Heart right ventricle (tissue), 16 donors: Measurements from ENCODE around the gene MVD. TPM values are rescaled to one million over a fixed set of nuclear protein-coding genes. Genes with fewer than 3 reads are reported as not detected.

Experiments
- ATAC-seq, 8 donors: fragments of 200-7000 bp; cut with Tn5 transposase; one replicate each; pipeline ENCODE4 v1.9.1; 2020; ENCODE audit warnings: mild to moderate bottlenecking in 8 of 8, moderate library complexity in 8 of 8, moderate number of reproducible peaks in 1 of 8
- DNase-seq, 2 donors: peaks; one replicate each; pipeline ENCODE4 v3.0.0-alpha.2; 2020
- H3K27ac ChIP-seq, 10 donors: fragments of 200-600 bp; sonication (generic) in 2 of 10; one replicate each; pipeline versions ENCODE4 v1.5.0 to v1.8.0; 2020 to 2022; ENCODE audit warnings: mild to moderate bottlenecking in 3 of 10
- H3K27me3 ChIP-seq, 7 donors: fragments of 200-600 bp; one replicate each; pipeline ENCODE4 v1.8.0; 2021 to 2022; ENCODE audit warnings: mild to moderate bottlenecking in 2 of 7
- H3K36me3 ChIP-seq, 9 donors: fragments of 200-600 bp; sonication (generic) in 1 of 9; one replicate each; pipeline versions ENCODE4 v1.5.0 to v1.8.0; 2020 to 2022; ENCODE audit warnings: mild to moderate bottlenecking in 2 of 9
- H3K4me1 ChIP-seq, 9 donors: fragments of 200-600 bp; sonication (generic) in 1 of 9; one replicate each; pipeline versions ENCODE4 v1.5.0 to v1.8.0; 2020 to 2022; ENCODE audit warnings: mild to moderate bottlenecking in 4 of 9
- H3K4me3 ChIP-seq, 10 donors: fragments of 200-600 bp; sonication (generic) in 2 of 10; one replicate each; pipeline versions ENCODE4 v1.5.0 to v1.8.0; 2020 to 2022; ENCODE audit warnings: mild to moderate bottlenecking in 7 of 10, moderate library complexity in 2 of 10
- H3K9me3 ChIP-seq, 11 donors: fragments of 200-600 bp in 10 of 11; sonication (generic) in 2 of 11; one replicate each; pipeline versions ENCODE4 v1.5.0 to v1.8.0; 2013 to 2022; ENCODE audit warnings: mild to moderate bottlenecking in 2 of 11, control low read depth in 1 of 11, moderate library complexity in 1 of 11
- CTCF ChIP-seq, 9 donors: fragments of 200-600 bp; sonication (generic) in 2 of 9; IDR thresholded peaks; one replicate each; pipeline versions ENCODE4 v1.5.0 to v1.8.0; 2021 to 2022; ENCODE audit warnings: antibody characterized with exemption in 9 of 9, mild to moderate bottlenecking in 5 of 9, moderate library complexity in 1 of 9
- WGBS, 2 donors: extraction: QIAGEN DNeasy Blood & Tissue Kit; methylation state at CpG; one replicate each; pipeline ENCODE4 v1.1.7; 2013; ENCODE audit warnings: inconsistent platforms in 1 of 2; 5-methylcytosine and 5-hydroxymethylcytosine counted together
- intact Hi-C, 10 donors: fragments of 100-400 bp; cut with DNase I; formaldehyde crosslinking; loops; one replicate each; pipeline versions ENCODE4 v1.11.1 to v1.14.2; 2022
- polyA plus RNA-seq, 2 donors: library from polyadenylated mRNA; stranded (reverse); fragments of 200-250 nt; gene quantifications; one replicate each; pipeline ENCODE4 v1.2.3, GENCODE V29; 2013
- total RNA-seq, 10 donors: library from RNA; stranded (reverse); fragmentation: NEBNext Ultra II Directional in 3 of 10; extraction: Animal tissue kit (Norgen Biotek cat#: 25700) in 3 of 10; gene quantifications; one replicate each; pipeline versions ENCODE4 v1.2.1 to v1.2.4, GENCODE V29; 2021 to 2023
- donor health status: Arrhythmogenic right ventricular cardiomyopathy.
- donor health status: ischemic (EF 13 %, LVEDD 7.1; RV severe dilation, severe dysfunction).
- donor health status: healthy with polysubstance abuse.
- donor health status: DM: no; HTN: yes; CAD: no.
- donor health status: DM: no; HTN: no; CAD: no.
- donor health status: ischemic (EF 25% LVEDD 6.9; RV normal size, moderate dysfunction).
- donor health status: ischemic (EF 25% LVEDD 5.7; RV mildly dilated, moderate dysfunction).
- donor health status: healthy.
- donor health status: DM: yes; HTN: yes; CAD: no.
- donor health status: Ischemic cardiomyopathy.
- donor health status: ischemic (EF 35%, LVEDD 5.7; RV mildly dilated, moderate dysfunction).
- donor health status: nonischemic (EF 11% LVEDD 7.7; RV severe dilation, severe dysfunction).
- donor health status: DM: yes; HTN: yes; CAD: no.
- donor health status: PGD.
- donor health status: ischemic (EF 29% LVEDD 5.4; RV normal size, mild dysfunction).
- donor health status: nonischemic (EF 23%, LVEDD 6.1; RV moderate dilation, normal function).

MVD gene
- total and polyA plus RNA-seq, 12 donors = 15.5 to 36.3 (median 22.2) TPM

- no peak for TF ChIP-seq CTCF (IDR thresholded peaks at IDR 0.05)
- Histone ChIP-seq H3K27me3 (peaks cover 0 to 79% (median 47%) of the 10 kb centered on the region in 7 donors), H3K9me3 (no peaks in the 10 kb centered on the region), H3K4me3 (peak within 1 kb of the TSS; percentile 40 to 86 (median 60)), H3K36me3 (no peaks in the 10 kb centered on the region), H3K27ac (peak within 1 kb of the TSS in 4 of 10 donors; percentile 13 to 89 (median 42)), H3K4me1 (peaks cover 6 to 51% (median 21%) of the 10 kb centered on the region in 9 donors)
- 6 to 10% methylated on average over 45 to 65 of the region's 65 CpGs for WGBS, 2 donors
- peak; percentile 81 to 91 (median 90) for ATAC-seq
- peak; percentile 75 to 84 for DNase-seq
- intact Hi-C loops = no loop called here
Measured at GRCh38 chr16:88686439-88687253, 23.8 kb upstream of the MVD start, which contains the start of gene SNAI3. Gene SNAI3 (minus strand): TSS chr16:88686507. CDS start chr16:88686406, 101 bp downstream.

GRCh38 chr16:88686062-88686438 is 23.2 kb upstream of the MVD start:
- Histone ChIP-seq H3K4me1 (peaks cover 6 to 51% (median 21%) of the 10 kb centered on the region in 9 donors), H3K27ac (peak overlapping the region in 4 of 10 donors; percentile 13 to 89 (median 42)), H3K36me3 (no peaks in the 10 kb centered on the region), H3K9me3 (no peaks in the 10 kb centered on the region), H3K27me3 (peaks cover 0 to 79% (median 49%) of the 10 kb centered on the region in 7 donors), H3K4me3 (peak overlapping the region; percentile 40 to 86 (median 60))
- peak; percentile 23 to 55 (median 32) for ATAC-seq
- no peak for TF ChIP-seq CTCF (IDR thresholded peaks at IDR 0.05)
- intact Hi-C loops = no loop called here
- peak in 1 of 2 donors; percentile 37 for DNase-seq
- WGBS, 2 donors = 0% methylated on average over 21 to 25 of the region's 25 CpGs

- H3K9me3 ChIP-seq = no peaks in the 10 kb centered on the region
- peak in 8 of 9 donors; percentile 13 to 67 (median 52) for TF ChIP-seq CTCF (IDR thresholded peaks at IDR 0.05)
- peaks cover 0 to 79% (median 43%) of the 10 kb centered on the region in 7 donors for H3K27me3 ChIP-seq
- intact Hi-C loops = no loop called here
- peak overlapping the region in 3 of 10 donors; percentile 13 to 89 (median 35) for H3K27ac ChIP-seq
- peaks cover 6 to 57% (median 21%) of the 10 kb centered on the region in 9 donors for H3K4me1 ChIP-seq
- ATAC-seq (peak in 6 of 8 donors; percentile 8 to 39 (median 18)), DNase-seq (no peak)
- peak overlapping the region; percentile 40 to 86 (median 60) for H3K4me3 ChIP-seq
- H3K36me3 ChIP-seq = peaks cover 0 to 2% (median 0%) of the 10 kb centered on the region in 9 donors
- 6 to 8% methylated on average over 33 of the region's 33 CpGs for WGBS, 2 donors
Measured at GRCh38 chr16:88685156-88686061, 22.5 kb upstream of the MVD start.
